WTC11 (cell line): ENCODE results near the gene IFT52. TPM values are rescaled to one million over a fixed set of nuclear protein-coding genes. Genes with fewer than 3 reads are reported as not detected.

ENCODE experiments used
- ATAC-seq: fragments of 200-7000 bp; cut with Tn5 transposase; 2 replicates; pipeline ENCODE4 v1.10.0; 2021; ENCODE audit warnings: mild to moderate bottlenecking, moderate library complexity
- CTCF ChIA-PET: fragments of 300-600 bp; sonication (Branson Sonifier 250); formaldehyde crosslinking; loops from one replicate; lab custom pipeline; 2021; ENCODE audit warnings: antibody characterized with exemption; lab: Charles Lee
- POLR2A ChIA-PET: fragments of 350-600 bp; sonication (Branson Sonifier 250); formaldehyde crosslinking; loops from one replicate; lab custom pipeline; 2021; ENCODE audit warnings: antibody characterized with exemption; lab: Charles Lee
- DNase-seq: peaks from one replicate; pipeline ENCODE4 v3.0.0; 2021; ENCODE audit warnings: low spot score
- H3K27ac Mint-ChIP-seq: 2 replicates; pipeline ENCODE4 v1.8.0; 2021; ENCODE audit warnings: mixed read lengths
- H3K27me3 Mint-ChIP-seq: 2 replicates; pipeline ENCODE4 v1.8.0; 2021; ENCODE audit warnings: low read depth, mild to moderate bottlenecking, moderate library complexity, mixed read lengths
- H3K36me3 Mint-ChIP-seq: 2 replicates; pipeline ENCODE4 v1.8.0; 2021; ENCODE audit warnings: mixed read lengths
- H3K4me1 Mint-ChIP-seq: 2 replicates; pipeline ENCODE4 v1.8.0; 2022; ENCODE audit warnings: mixed read lengths
- H3K4me3 Mint-ChIP-seq: 2 replicates; pipeline ENCODE4 v1.8.0; 2021; ENCODE audit warnings: mild to moderate bottlenecking, moderate library complexity, mixed read lengths
- H3K9me3 Mint-ChIP-seq: 2 replicates; pipeline ENCODE4 v1.8.0; 2021; ENCODE audit warnings: mixed read lengths
- CREB1 ChIP-seq: sonication (generic); formaldehyde crosslinking; IDR thresholded peaks from 2 replicates; pipeline ENCODE4 v1.8.0; 2023; ENCODE audit warnings: mild to moderate bottlenecking, missing genetic modification reagents
- FOXK1 ChIP-seq: sonication (generic); formaldehyde crosslinking; IDR thresholded peaks from 2 replicates; pipeline ENCODE4 v1.8.0; 2022; ENCODE audit warnings: mild to moderate bottlenecking, moderate library complexity, missing genetic modification reagents
- NFATC4 ChIP-seq: fragments of 250-450 bp; sonication (Bioruptor Pico); IDR thresholded peaks from 2 replicates; pipeline ENCODE4 v1.9.0; 2021; ENCODE audit warnings: mild to moderate bottlenecking
- total RNA-seq: library from RNA; stranded (reverse); gene quantifications from 3 replicates; pipeline ENCODE4 v1.2.3, GENCODE V29; 2021
- TF ChIP-seq, protein P1 (sequence below): fragments of 250-450 bp; sonication (Bioruptor Pico); IDR thresholded peaks from 2 replicates; pipeline ENCODE4 v1.9.0; 2021; ENCODE audit warnings: mild to moderate bottlenecking, borderline replicate concordance
- TF ChIP-seq, protein P2 (sequence below): sonication (generic); formaldehyde crosslinking; IDR thresholded peaks from 2 replicates; pipeline ENCODE4 v1.8.1; 2023; ENCODE audit warnings: mild to moderate bottlenecking, missing genetic modification reagents, moderate library complexity
- TF ChIP-seq, protein P3 (sequence below): sonication (generic); formaldehyde crosslinking; IDR thresholded peaks from 2 replicates; pipeline ENCODE4 v1.8.1; 2023; ENCODE audit warnings: mild to moderate bottlenecking, missing genetic modification reagents, moderate library complexity
- TF ChIP-seq, protein P4 (sequence below): sonication (generic); formaldehyde crosslinking; IDR thresholded peaks from 2 replicates; pipeline ENCODE4 v1.8.0; 2023; ENCODE audit warnings: missing genetic modification reagents
- TF ChIP-seq, protein P5 (sequence below): sonication (generic); formaldehyde crosslinking; IDR thresholded peaks from 2 replicates; pipeline ENCODE4 v1.8.1; 2022; ENCODE audit warnings: low read depth, mild to moderate bottlenecking, moderate library complexity, missing genetic modification reagents, borderline replicate concordance
- TF ChIP-seq, protein P6 (sequence below): fragments of 250-450 bp; sonication (Bioruptor Pico); IDR thresholded peaks from 2 replicates; pipeline ENCODE4 v1.9.0; 2021; ENCODE audit warnings: mild to moderate bottlenecking
- TF ChIP-seq, protein P7 (sequence below): sonication (generic); formaldehyde crosslinking; IDR thresholded peaks from 2 replicates; pipeline ENCODE4 v1.8.0; 2023; ENCODE audit warnings: mild to moderate bottlenecking, missing genetic modification reagents

The IFT52 gene
- total RNA-seq, 1 experiment from 2014 or later, result 27.5 TPM

DNA sequence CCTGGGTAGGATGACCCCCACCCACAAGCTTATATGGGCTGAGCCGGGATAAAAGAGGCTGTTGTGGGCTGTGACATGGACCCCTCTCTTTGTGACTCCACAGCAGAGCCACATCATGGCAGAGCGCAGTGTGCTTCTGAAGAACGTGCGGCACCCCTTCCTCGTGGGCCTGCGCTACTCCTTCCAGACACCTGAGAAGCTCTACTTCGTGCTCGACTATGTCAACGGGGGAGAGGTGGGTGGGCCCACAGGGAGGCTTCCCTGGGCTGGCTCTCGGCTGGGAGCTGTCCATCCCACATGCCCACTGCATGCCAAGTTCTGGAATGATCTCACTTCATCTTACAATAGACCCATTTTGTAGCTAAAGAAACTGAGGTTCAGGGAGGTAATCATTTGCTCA, 21.5 kb upstream of the IFT52 start:
- TF ChIP-seq, protein P1, sequence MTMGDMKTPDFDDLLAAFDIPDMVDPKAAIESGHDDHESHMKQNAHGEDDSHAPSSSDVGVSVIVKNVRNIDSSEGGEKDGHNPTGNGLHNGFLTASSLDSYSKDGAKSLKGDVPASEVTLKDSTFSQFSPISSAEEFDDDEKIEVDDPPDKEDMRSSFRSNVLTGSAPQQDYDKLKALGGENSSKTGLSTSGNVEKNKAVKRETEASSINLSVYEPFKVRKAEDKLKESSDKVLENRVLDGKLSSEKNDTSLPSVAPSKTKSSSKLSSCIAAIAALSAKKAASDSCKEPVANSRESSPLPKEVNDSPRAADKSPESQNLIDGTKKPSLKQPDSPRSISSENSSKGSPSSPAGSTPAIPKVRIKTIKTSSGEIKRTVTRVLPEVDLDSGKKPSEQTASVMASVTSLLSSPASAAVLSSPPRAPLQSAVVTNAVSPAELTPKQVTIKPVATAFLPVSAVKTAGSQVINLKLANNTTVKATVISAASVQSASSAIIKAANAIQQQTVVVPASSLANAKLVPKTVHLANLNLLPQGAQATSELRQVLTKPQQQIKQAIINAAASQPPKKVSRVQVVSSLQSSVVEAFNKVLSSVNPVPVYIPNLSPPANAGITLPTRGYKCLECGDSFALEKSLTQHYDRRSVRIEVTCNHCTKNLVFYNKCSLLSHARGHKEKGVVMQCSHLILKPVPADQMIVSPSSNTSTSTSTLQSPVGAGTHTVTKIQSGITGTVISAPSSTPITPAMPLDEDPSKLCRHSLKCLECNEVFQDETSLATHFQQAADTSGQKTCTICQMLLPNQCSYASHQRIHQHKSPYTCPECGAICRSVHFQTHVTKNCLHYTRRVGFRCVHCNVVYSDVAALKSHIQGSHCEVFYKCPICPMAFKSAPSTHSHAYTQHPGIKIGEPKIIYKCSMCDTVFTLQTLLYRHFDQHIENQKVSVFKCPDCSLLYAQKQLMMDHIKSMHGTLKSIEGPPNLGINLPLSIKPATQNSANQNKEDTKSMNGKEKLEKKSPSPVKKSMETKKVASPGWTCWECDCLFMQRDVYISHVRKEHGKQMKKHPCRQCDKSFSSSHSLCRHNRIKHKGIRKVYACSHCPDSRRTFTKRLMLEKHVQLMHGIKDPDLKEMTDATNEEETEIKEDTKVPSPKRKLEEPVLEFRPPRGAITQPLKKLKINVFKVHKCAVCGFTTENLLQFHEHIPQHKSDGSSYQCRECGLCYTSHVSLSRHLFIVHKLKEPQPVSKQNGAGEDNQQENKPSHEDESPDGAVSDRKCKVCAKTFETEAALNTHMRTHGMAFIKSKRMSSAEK (CRISPR knock-in tag), result no peak
- TF ChIP-seq, protein P2, sequence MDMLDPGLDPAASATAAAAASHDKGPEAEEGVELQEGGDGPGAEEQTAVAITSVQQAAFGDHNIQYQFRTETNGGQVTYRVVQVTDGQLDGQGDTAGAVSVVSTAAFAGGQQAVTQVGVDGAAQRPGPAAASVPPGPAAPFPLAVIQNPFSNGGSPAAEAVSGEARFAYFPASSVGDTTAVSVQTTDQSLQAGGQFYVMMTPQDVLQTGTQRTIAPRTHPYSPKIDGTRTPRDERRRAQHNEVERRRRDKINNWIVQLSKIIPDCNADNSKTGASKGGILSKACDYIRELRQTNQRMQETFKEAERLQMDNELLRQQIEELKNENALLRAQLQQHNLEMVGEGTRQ (CRISPR knock-in tag), result no peak
- TF ChIP-seq CREB1 (CRISPR knock-in tag), result no peak
- TF ChIP-seq, protein P3, sequence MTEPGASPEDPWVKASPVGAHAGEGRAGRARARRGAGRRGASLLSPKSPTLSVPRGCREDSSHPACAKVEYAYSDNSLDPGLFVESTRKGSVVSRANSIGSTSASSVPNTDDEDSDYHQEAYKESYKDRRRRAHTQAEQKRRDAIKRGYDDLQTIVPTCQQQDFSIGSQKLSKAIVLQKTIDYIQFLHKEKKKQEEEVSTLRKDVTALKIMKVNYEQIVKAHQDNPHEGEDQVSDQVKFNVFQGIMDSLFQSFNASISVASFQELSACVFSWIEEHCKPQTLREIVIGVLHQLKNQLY, result no peak
- TF ChIP-seq FOXK1 (CRISPR knock-in tag), result no peak
- TF ChIP-seq, protein P4, sequence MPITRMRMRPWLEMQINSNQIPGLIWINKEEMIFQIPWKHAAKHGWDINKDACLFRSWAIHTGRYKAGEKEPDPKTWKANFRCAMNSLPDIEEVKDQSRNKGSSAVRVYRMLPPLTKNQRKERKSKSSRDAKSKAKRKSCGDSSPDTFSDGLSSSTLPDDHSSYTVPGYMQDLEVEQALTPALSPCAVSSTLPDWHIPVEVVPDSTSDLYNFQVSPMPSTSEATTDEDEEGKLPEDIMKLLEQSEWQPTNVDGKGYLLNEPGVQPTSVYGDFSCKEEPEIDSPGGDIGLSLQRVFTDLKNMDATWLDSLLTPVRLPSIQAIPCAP (CRISPR knock-in tag), result no peak
- TF ChIP-seq, protein P5, sequence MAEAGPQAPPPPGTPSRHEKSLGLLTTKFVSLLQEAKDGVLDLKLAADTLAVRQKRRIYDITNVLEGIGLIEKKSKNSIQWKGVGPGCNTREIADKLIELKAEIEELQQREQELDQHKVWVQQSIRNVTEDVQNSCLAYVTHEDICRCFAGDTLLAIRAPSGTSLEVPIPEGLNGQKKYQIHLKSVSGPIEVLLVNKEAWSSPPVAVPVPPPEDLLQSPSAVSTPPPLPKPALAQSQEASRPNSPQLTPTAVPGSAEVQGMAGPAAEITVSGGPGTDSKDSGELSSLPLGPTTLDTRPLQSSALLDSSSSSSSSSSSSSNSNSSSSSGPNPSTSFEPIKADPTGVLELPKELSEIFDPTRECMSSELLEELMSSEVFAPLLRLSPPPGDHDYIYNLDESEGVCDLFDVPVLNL (CRISPR knock-in tag), result no peak
- TF ChIP-seq, protein P6, sequence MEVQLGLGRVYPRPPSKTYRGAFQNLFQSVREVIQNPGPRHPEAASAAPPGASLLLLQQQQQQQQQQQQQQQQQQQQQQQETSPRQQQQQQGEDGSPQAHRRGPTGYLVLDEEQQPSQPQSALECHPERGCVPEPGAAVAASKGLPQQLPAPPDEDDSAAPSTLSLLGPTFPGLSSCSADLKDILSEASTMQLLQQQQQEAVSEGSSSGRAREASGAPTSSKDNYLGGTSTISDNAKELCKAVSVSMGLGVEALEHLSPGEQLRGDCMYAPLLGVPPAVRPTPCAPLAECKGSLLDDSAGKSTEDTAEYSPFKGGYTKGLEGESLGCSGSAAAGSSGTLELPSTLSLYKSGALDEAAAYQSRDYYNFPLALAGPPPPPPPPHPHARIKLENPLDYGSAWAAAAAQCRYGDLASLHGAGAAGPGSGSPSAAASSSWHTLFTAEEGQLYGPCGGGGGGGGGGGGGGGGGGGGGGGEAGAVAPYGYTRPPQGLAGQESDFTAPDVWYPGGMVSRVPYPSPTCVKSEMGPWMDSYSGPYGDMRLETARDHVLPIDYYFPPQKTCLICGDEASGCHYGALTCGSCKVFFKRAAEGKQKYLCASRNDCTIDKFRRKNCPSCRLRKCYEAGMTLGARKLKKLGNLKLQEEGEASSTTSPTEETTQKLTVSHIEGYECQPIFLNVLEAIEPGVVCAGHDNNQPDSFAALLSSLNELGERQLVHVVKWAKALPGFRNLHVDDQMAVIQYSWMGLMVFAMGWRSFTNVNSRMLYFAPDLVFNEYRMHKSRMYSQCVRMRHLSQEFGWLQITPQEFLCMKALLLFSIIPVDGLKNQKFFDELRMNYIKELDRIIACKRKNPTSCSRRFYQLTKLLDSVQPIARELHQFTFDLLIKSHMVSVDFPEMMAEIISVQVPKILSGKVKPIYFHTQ (CRISPR knock-in tag), result no peak
- TF ChIP-seq, protein P7, sequence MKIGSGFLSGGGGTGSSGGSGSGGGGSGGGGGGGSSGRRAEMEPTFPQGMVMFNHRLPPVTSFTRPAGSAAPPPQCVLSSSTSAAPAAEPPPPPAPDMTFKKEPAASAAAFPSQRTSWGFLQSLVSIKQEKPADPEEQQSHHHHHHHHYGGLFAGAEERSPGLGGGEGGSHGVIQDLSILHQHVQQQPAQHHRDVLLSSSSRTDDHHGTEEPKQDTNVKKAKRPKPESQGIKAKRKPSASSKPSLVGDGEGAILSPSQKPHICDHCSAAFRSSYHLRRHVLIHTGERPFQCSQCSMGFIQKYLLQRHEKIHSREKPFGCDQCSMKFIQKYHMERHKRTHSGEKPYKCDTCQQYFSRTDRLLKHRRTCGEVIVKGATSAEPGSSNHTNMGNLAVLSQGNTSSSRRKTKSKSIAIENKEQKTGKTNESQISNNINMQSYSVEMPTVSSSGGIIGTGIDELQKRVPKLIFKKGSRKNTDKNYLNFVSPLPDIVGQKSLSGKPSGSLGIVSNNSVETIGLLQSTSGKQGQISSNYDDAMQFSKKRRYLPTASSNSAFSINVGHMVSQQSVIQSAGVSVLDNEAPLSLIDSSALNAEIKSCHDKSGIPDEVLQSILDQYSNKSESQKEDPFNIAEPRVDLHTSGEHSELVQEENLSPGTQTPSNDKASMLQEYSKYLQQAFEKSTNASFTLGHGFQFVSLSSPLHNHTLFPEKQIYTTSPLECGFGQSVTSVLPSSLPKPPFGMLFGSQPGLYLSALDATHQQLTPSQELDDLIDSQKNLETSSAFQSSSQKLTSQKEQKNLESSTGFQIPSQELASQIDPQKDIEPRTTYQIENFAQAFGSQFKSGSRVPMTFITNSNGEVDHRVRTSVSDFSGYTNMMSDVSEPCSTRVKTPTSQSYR (CRISPR knock-in tag), result no peak
- TF ChIP-seq NFATC4, result no peak
- H3K27me3 Mint-ChIP-seq, result no peaks in the 10 kb centered on the region
- no peaks in the 10 kb centered on the region for H3K36me3 Mint-ChIP-seq
- ChIA-PET POLR2A (interaction anchor here (0.6 kb wide), 1 partner anchor 1129 kb away, joined by 3 read pairs; no protein-coding TSS in a partner anchor), CTCF (interaction anchor here (1.1 to 2.2 kb wide), 3 partner anchors 22 to 121 kb away, joined by 3 to 9 read pairs (median 5); partner anchors contain the start of gene IFT52)
- H3K4me3 Mint-ChIP-seq, result no peak overlapping the region
- peaks cover 4% of the 10 kb centered on the region for H3K4me1 Mint-ChIP-seq
- no peak overlapping the region for H3K27ac Mint-ChIP-seq
- DNase-seq, result no peak
- H3K9me3 Mint-ChIP-seq, result no peaks in the 10 kb centered on the region
- ATAC-seq, result no peak
